NT2/D1 (cell line): ENCODE results near the gene GALNT12.

Source experiments
- SUZ12 ChIP-seq: IDR thresholded peaks from 2 replicates; pipeline ENCODE4 v1.6.1; 2011; ENCODE audit not compliant: insufficient read length, insufficient read depth; ENCODE audit errors: extremely low read depth
- YY1 ChIP-seq: IDR thresholded peaks from 2 replicates; pipeline ENCODE4 v1.6.1; 2011; ENCODE audit not compliant: insufficient read length, insufficient read depth

DNA sequence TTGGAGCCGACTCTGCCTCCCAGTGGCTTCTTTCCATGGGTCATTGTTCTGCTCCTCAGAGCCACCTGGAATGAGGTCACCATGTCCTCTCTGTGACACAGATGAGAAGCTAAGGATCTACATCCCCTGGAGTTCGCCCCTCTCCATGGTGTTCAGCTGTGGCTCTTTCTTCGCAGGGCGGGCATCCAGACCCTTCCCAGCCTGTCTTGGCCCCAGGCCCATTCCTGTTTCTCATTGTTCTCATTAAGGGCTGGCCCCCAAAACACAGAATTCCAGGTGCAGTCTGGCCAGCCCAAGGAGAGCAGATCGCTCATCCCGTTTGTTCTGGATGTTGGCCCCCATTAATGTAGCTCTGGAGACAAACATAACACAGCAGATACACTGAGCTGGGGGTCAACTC, 69.8 kb downstream of the GALNT12 start:
- TF ChIP-seq YY1 (no peak), SUZ12 (no peak)
